ENCODE data around the gene RBMS3.
"Not testable (repeated sequence)": the region's sequence is repeated elsewhere in the genome, so short reads cannot be mapped to it uniquely, and the experiment has no call there.

The RBMS3 gene

GRCh38 chr3:30041481-30041880 lies 760.6 kb downstream of the RBMS3 start:
- in situ Hi-C loops (cut with HindIII; ENCODE audit: low sequenced_read_pairs), result loop anchor here (25.0 kb wide), 1 partner anchor 671 kb away; no protein-coding TSS in a partner anchor

- in situ Hi-C loops (cut with HindIII; ENCODE audit: low sequenced_read_pairs), result loop anchor here (25.0 kb wide), 1 partner anchor 670 kb away; no protein-coding TSS in a partner anchor
These were observed 761.5 kb downstream of the RBMS3 start for GRCh38 chr3:30042274-30042859.

GRCh38 chr3:30042916-30043555 lies 762.2 kb downstream of the RBMS3 start:
- in situ Hi-C loops (cut with HindIII; ENCODE audit: low sequenced_read_pairs), result loop anchor here (25.0 kb wide), 1 partner anchor 669 kb away; no protein-coding TSS in a partner anchor

- in situ Hi-C loops (cut with HindIII; ENCODE audit: low sequenced_read_pairs), result loop anchor here (25.0 kb wide), 1 partner anchor 668 kb away; no protein-coding TSS in a partner anchor
These were observed 763.6 kb downstream of the RBMS3 start for GRCh38 chr3:30044515-30044914.

- in situ Hi-C loops (cut with HindIII; ENCODE audit: low sequenced_read_pairs), result loop anchor here (25.0 kb wide), 1 partner anchor 664 kb away; no protein-coding TSS in a partner anchor
These were observed 767.6 kb downstream of the RBMS3 start for GRCh38 chr3:30048431-30048830.

- in situ Hi-C loops (cut with HindIII; ENCODE audit: low sequenced_read_pairs), result not testable (repeated sequence)
These were observed 769.2 kb downstream of the RBMS3 start for GRCh38 chr3:30050116-30050515.

- in situ Hi-C loops (cut with HindIII; ENCODE audit: low sequenced_read_pairs), result no loop called here
These were observed 778.4 kb downstream of the RBMS3 start for GRCh38 chr3:30059240-30059639.
